ENCODE data around the gene RPS4Y2. TPM values are rescaled to one million over a fixed set of nuclear protein-coding genes. Genes with fewer than 3 reads are reported as not detected.
A peak's percentile ranks its signal among the peaks of the same experiment; 100 is the strongest.

RPS4Y2 gene
- total and polyA plus RNA-seq, 8 donors, result not detected

- H3K4me1 ChIP-seq, result no peaks in the 10 kb centered on the region
- H3K9me3 ChIP-seq, result no peaks in the 10 kb centered on the region
- H3K27me3 ChIP-seq, result no peaks in the 10 kb centered on the region
- H3K36me3 ChIP-seq, result no peaks in the 10 kb centered on the region
- intact Hi-C loops (cut with DNase I; ENCODE audit: low total_unique reads), result no loop called here
- WGBS, 5 donors, result 45 to 73% (median 63%) methylated on average over 3 of the region's 3 CpGs; no CpG with 5 or more reads in 2 of the 5 donors
- TF ChIP-seq EP300 (IDR thresholded peaks at IDR 0.05) (no peak), CTCF (IDR thresholded peaks at IDR 0.05) (no peak), POLR2AphosphoS5 (IDR thresholded peaks at IDR 0.05) (no peak), POLR2A (IDR thresholded peaks at IDR 0.05) (no peak)
- DNase-seq, result no peak
- H3K27ac ChIP-seq, result no peak overlapping the region
- no peak overlapping the region for H3K4me3 ChIP-seq
Observed at GRCh38 chrY:20739806-20740205, 16.1 kb upstream of the RPS4Y2 start.

- H3K27ac ChIP-seq, result no peak overlapping the region
- 51 to 61% (median 55%) methylated on average over 4 of the region's 4 CpGs; no CpG with 5 or more reads in 2 of the 5 donors for WGBS, 5 donors
- no peaks in the 10 kb centered on the region for H3K27me3 ChIP-seq
- H3K4me1 ChIP-seq, result no peaks in the 10 kb centered on the region
- no peak overlapping the region for H3K4me3 ChIP-seq
- no peak for DNase-seq
- no peak for TF ChIP-seq POLR2AphosphoS5 (IDR thresholded peaks at IDR 0.05)
- TF ChIP-seq POLR2A (IDR thresholded peaks at IDR 0.05), result no peak
- TF ChIP-seq CTCF (IDR thresholded peaks at IDR 0.05), result no peak
- no peak for TF ChIP-seq EP300 (IDR thresholded peaks at IDR 0.05)
- intact Hi-C loops (cut with DNase I; ENCODE audit: low total_unique reads), result no loop called here
- no peaks in the 10 kb centered on the region for H3K36me3 ChIP-seq
- no peaks in the 10 kb centered on the region for H3K9me3 ChIP-seq
Observed at GRCh38 chrY:20740609-20741008, 15.3 kb upstream of the RPS4Y2 start.

GRCh38 chrY:20745060-20745459 is 10.8 kb upstream of the RPS4Y2 start:
- no peaks in the 10 kb centered on the region for H3K9me3 ChIP-seq
- H3K27ac ChIP-seq, result no peak overlapping the region
- WGBS, 5 donors, result 10 to 50% (median 42%) methylated on average over 2 of the region's 2 CpGs; no CpG with 5 or more reads in 2 of the 5 donors
- H3K27me3 ChIP-seq, result no peaks in the 10 kb centered on the region
- DNase-seq, result no peak
- H3K4me3 ChIP-seq, result no peak overlapping the region
- no peaks in the 10 kb centered on the region for H3K4me1 ChIP-seq
- peak in 1 of 3 donors; percentile 36 for TF ChIP-seq POLR2AphosphoS5 (IDR thresholded peaks at IDR 0.05)
- TF ChIP-seq CTCF (IDR thresholded peaks at IDR 0.05), result no peak
- TF ChIP-seq POLR2A (IDR thresholded peaks at IDR 0.05), result no peak
- TF ChIP-seq EP300 (IDR thresholded peaks at IDR 0.05), result no peak
- intact Hi-C loops (cut with DNase I; ENCODE audit: low total_unique reads), result no loop called here
- no peaks in the 10 kb centered on the region for H3K36me3 ChIP-seq

GRCh38 chrY:20746919-20747318 is 9.0 kb upstream of the RPS4Y2 start:
- no peaks in the 10 kb centered on the region for H3K4me1 ChIP-seq
- intact Hi-C loops (cut with DNase I; ENCODE audit: low total_unique reads), result no loop called here

More at GRCh38 chrY:20746919-20747318, 9.0 kb upstream of the RPS4Y2 start:
- Histone ChIP-seq H3K4me3 (no peak overlapping the region), H3K27ac (no peak overlapping the region), H3K36me3 (no peaks in the 10 kb centered on the region), H3K27me3 (no peaks in the 10 kb centered on the region), H3K9me3 (no peaks in the 10 kb centered on the region)
- TF ChIP-seq EP300 (IDR thresholded peaks at IDR 0.05) (no peak), POLR2AphosphoS5 (IDR thresholded peaks at IDR 0.05) (no peak), CTCF (IDR thresholded peaks at IDR 0.05) (no peak), POLR2A (IDR thresholded peaks at IDR 0.05) (no peak)
- no peak for DNase-seq
- WGBS, 5 donors, result 75 to 83% (median 76%) methylated on average over 2 of the region's 2 CpGs; no CpG with 5 or more reads in 2 of the 5 donors

Measured in stomach (tissue), 9 donors.